SK-N-SH (cell line): ENCODE data around the gene DCTD. TPM values are rescaled to one million over a fixed set of nuclear protein-coding genes. Genes with fewer than 3 reads are reported as not detected.

ENCODE experiments used
- CTCF ChIA-PET: fragments of 300-600, 350-600 bp; formaldehyde crosslinking; extraction: SDS; loops from one replicate; lab custom pipeline; 2021; lab: Yijun Ruan, JAX
- POLR2A ChIA-PET: fragments of 350-600 bp; sonication (Branson Sonifier 250); formaldehyde crosslinking; extraction: SDS; loops from one replicate; lab custom pipeline; 2020; ENCODE audit warnings: antibody characterized with exemption, inconsistent platforms; lab: Yijun Ruan, JAX
- DNase-seq: peaks from one replicate; pipeline ENCODE4 v3.0.0; 2012
- H2AFZ ChIP-seq: fragments of 200-600 bp; sonication (generic); 2 replicates; pipeline ENCODE4 v1.8.1; 2016; ENCODE audit warnings: antibody characterized with exemption, mild to moderate bottlenecking, low read depth
- H3F3A ChIP-seq: fragments of 200-600 bp; sonication (generic); replicated peaks from 2 replicates; pipeline ENCODE3; 2016; ENCODE audit warnings: antibody characterized with exemption, mild to moderate bottlenecking; ENCODE audit not compliant: insufficient read depth
- H3K27ac ChIP-seq, 2 experiments: fragments of 200-500 bp in 1 of 2; fragments of 200-600 bp in 1 of 2; sonication (Bioruptor generic) in 1 of 2; sonication (generic), shearing (Covaris generic) in 1 of 2; 2 replicates each; pipeline versions ENCODE4 v1.5.1 to v1.6.1; 2014 to 2016; ENCODE audit warnings: low read depth in 2 of 2, inconsistent platforms in 1 of 2, low read length in 1 of 2, mild to moderate bottlenecking in 1 of 2, mixed read lengths in 1 of 2
- H3K27me3 ChIP-seq: fragments of 200-600 bp; sonication (generic), shearing (Covaris generic); 2 replicates; pipeline ENCODE4 v1.6.1; 2016; ENCODE audit warnings: mixed run types; ENCODE audit not compliant: insufficient read depth
- H3K36me3 ChIP-seq, 2 experiments: fragments of 200-500 bp in 1 of 2; fragments of 200-600 bp in 1 of 2; sonication (Bioruptor generic) in 1 of 2; sonication (generic) in 1 of 2; replicated peaks in 1 of 2; 2 replicates each; pipeline versions ENCODE3 to v1.5.1; 2014 to 2016; ENCODE audit warnings: low read length in 1 of 2, mild to moderate bottlenecking in 1 of 2; ENCODE audit not compliant: insufficient read depth in 2 of 2, control insufficient read depth in 1 of 2
- H3K4me1 ChIP-seq, 2 experiments: fragments of 200-500 bp in 1 of 2; fragments of 200-600 bp in 1 of 2; sonication (Bioruptor generic) in 1 of 2; sonication (generic), shearing (Covaris generic) in 1 of 2; 2 replicates each; pipeline versions ENCODE4 v1.5.1 to v1.6.1; 2014 to 2016; ENCODE audit warnings: low read depth in 1 of 2, low read length in 1 of 2, mixed run types in 1 of 2; ENCODE audit not compliant: insufficient read depth in 2 of 2, control insufficient read depth in 1 of 2
- H3K4me2 ChIP-seq: fragments of 200-600 bp; sonication (generic), shearing (Covaris generic); 2 replicates; pipeline ENCODE4 v1.6.1; 2017; ENCODE audit warnings: mixed run types
- H3K4me3 ChIP-seq, 2 experiments: fragments of 200-500 bp in 1 of 2; fragments of 200-600 bp in 1 of 2; sonication (Bioruptor generic) in 1 of 2; sonication (generic), shearing (Covaris generic) in 1 of 2; 2 replicates each; pipeline versions ENCODE4 v1.5.1 to v1.8.1; 2014 to 2016; ENCODE audit warnings: low read depth in 2 of 2, inconsistent platforms in 1 of 2, low read length in 1 of 2, mild to moderate bottlenecking in 1 of 2, mixed read lengths in 1 of 2, moderate library complexity in 1 of 2
- H3K79me2 ChIP-seq: fragments of 200-600 bp; sonication (generic); 2 replicates; pipeline ENCODE4 v1.8.1; 2017; ENCODE audit warnings: mild to moderate bottlenecking; ENCODE audit not compliant: insufficient read depth
- H3K9ac ChIP-seq: fragments of 200-600 bp; sonication (generic); 2 replicates; pipeline ENCODE4 v1.6.1; 2017; ENCODE audit warnings: mixed run types
- H3K9me2 ChIP-seq: fragments of 200-600 bp; sonication (generic); 2 replicates; pipeline ENCODE4 v1.6.1; 2017; ENCODE audit warnings: mixed run types
- H3K9me3 ChIP-seq: fragments of 200-600 bp; sonication (generic); 2 replicates; pipeline ENCODE4 v1.6.1; 2017; ENCODE audit warnings: mixed run types, mild to moderate bottlenecking, moderate library complexity
- H4K20me1 ChIP-seq: fragments of 200-600 bp; sonication (generic); 2 replicates; pipeline ENCODE4 v1.6.1; 2017; ENCODE audit warnings: mild to moderate bottlenecking, mixed run types; ENCODE audit not compliant: insufficient read depth
- CHD2 ChIP-seq: fragments of 150-350 bp; IDR thresholded peaks from 2 replicates; pipeline ENCODE4 v1.6.1; 2018; ENCODE audit warnings: low read length; ENCODE audit not compliant: partially characterized antibody
- ELF1 ChIP-seq: IDR thresholded peaks from 2 replicates; pipeline ENCODE4 v1.4.0; 2012
- EP300 ChIP-seq, 2 experiments: IDR thresholded peaks; 2 replicates each; pipeline versions ENCODE4 v1.4.0 to v1.6.1; 2012; ENCODE audit warnings: borderline replicate concordance in 1 of 2, low read depth in 1 of 2, low read length in 1 of 2
- FOXJ3 ChIP-seq: sonication (generic); formaldehyde crosslinking; IDR thresholded peaks from 2 replicates; pipeline ENCODE4 v1.5.1; 2020; ENCODE audit warnings: mild to moderate bottlenecking, missing genetic modification reagents
- GABPA ChIP-seq: IDR thresholded peaks from 2 replicates; pipeline ENCODE4 v1.4.0; 2012; ENCODE audit warnings: low read depth, mild to moderate bottlenecking
- GATA2 ChIP-seq: sonication (generic); formaldehyde crosslinking; IDR thresholded peaks from 2 replicates; pipeline ENCODE4 v1.5.0; 2020; ENCODE audit warnings: mild to moderate bottlenecking, missing genetic modification reagents
- IRF3 ChIP-seq: fragments of 150-350 bp; IDR thresholded peaks from 2 replicates; pipeline ENCODE4 v1.6.1; 2016; ENCODE audit warnings: mild to moderate bottlenecking, low read depth, low read length
- JUND ChIP-seq: IDR thresholded peaks from 2 replicates; pipeline ENCODE4 v1.4.0; 2012
- MEF2A ChIP-seq: IDR thresholded peaks from 2 replicates; pipeline ENCODE4 v1.4.0; 2012; ENCODE audit warnings: low read depth, borderline replicate concordance
- NFIC ChIP-seq: IDR thresholded peaks from 2 replicates; pipeline ENCODE4 v1.4.0; 2012; ENCODE audit warnings: borderline replicate concordance
- NRF1 ChIP-seq: IDR thresholded peaks from 2 replicates; pipeline ENCODE4 v1.6.1; 2012; ENCODE audit warnings: low read depth, mild to moderate bottlenecking, low read length
- PBX3 ChIP-seq: IDR thresholded peaks from 2 replicates; pipeline ENCODE4; 2012
- POLR2AphosphoS5 ChIP-seq: IDR thresholded peaks from 2 replicates; pipeline ENCODE4 v1.6.1; 2012; ENCODE audit warnings: low read depth, low read length
- RFX5 ChIP-seq: IDR thresholded peaks from 2 replicates; pipeline ENCODE4 v1.6.1; 2012; ENCODE audit warnings: mild to moderate bottlenecking, improper control_type of control experiment, low read length
- RXRA ChIP-seq: IDR thresholded peaks from 2 replicates; pipeline ENCODE4 v1.4.0; 2012; ENCODE audit warnings: low read depth, mild to moderate bottlenecking, borderline replicate concordance
- SIN3A ChIP-seq: IDR thresholded peaks from 2 replicates; pipeline ENCODE4 v1.6.1; 2012; ENCODE audit warnings: low read depth, mild to moderate bottlenecking, low read length, moderate library complexity, borderline replicate concordance
- USF1 ChIP-seq: IDR thresholded peaks from 2 replicates; pipeline ENCODE4 v1.4.0; 2012; ENCODE audit warnings: low read depth, borderline replicate concordance
- YY1 ChIP-seq: IDR thresholded peaks from 2 replicates; pipeline ENCODE4 v1.4.0; 2012; ENCODE audit warnings: low read depth, mild to moderate bottlenecking
- ZBTB33 ChIP-seq: IDR thresholded peaks from 2 replicates; pipeline ENCODE4 v1.4.0; 2012; ENCODE audit warnings: low read depth, borderline replicate concordance
- WGBS: methylation state at CpG from one replicate; pipeline ENCODE4 v1.1.6; 2017; ENCODE audit warnings: low lambda C conversion rate; 5-methylcytosine and 5-hydroxymethylcytosine counted together
- polyA plus RNA-seq, 3 experiments: library from polyadenylated mRNA; depleted of rRNA; stranded (reverse); fragments of >200 nt; gene quantifications; 2 replicates each; pipeline ENCODE4 v1.2.3, GENCODE V29; 2012

DCTD gene
- polyA plus RNA-seq, 1 of the 3 experiments (the other 2 are of a cell fraction), result 123 TPM

- TF ChIP-seq ZBTB33, result no peak
- no peak for TF ChIP-seq YY1
- no peak for TF ChIP-seq POLR2AphosphoS5
- TF ChIP-seq FOXJ3, result no peak
- TF ChIP-seq JUND, result no peak
- TF ChIP-seq USF1, result no peak
- no peak for TF ChIP-seq EP300 (IDR thresholded peaks at IDR 0.05; ENCODE audit: borderline replicate concordance in 1 of 2, low read depth in 1 of 2, low read length in 1 of 2)
- TF ChIP-seq MEF2A, result no peak
- TF ChIP-seq GATA2 (CRISPR knock-in tag), result no peak
- no peak for TF ChIP-seq IRF3
- no peak for TF ChIP-seq GABPA
- peak; percentile 24; the same call in 1 of the 2 replicates for TF ChIP-seq PBX3
- no peak for TF ChIP-seq SIN3A
- TF ChIP-seq NRF1, result no peak
Measured at GRCh38 chr4:182925298-182925757, 8.1 kb upstream of the DCTD start (continued).

- Histone ChIP-seq H3K9me3 (no peaks in the 10 kb centered on the region), H4K20me1 (no peaks in the 10 kb centered on the region), H2AFZ (no peak overlapping the region), H3K4me3 (no peak overlapping the region), H3F3A (peaks cover 13% of the 10 kb centered on the region), H3K4me2 (no peak overlapping the region), H3K4me1 (no peaks in the 10 kb centered on the region; a peak in 2 of 4 replicates), H3K9me2 (no peaks in the 10 kb centered on the region), H3K27ac (no peak overlapping the region), H3K79me2 (no peaks in the 10 kb centered on the region), H3K9ac (no peak overlapping the region), H3K36me3 (no peaks in the 10 kb centered on the region), H3K27me3 (no peaks in the 10 kb centered on the region)
- CTCF ChIA-PET, result interaction anchor here (0.6 to 7.1 kb wide), 24 partner anchors 8 to 1400 kb away, joined by 3 to 56 read pairs (median 4); partner anchors contain the start of gene DCTD
- no peak for DNase-seq
- TF ChIP-seq ELF1, result no peak
- TF ChIP-seq CHD2, result no peak
- TF ChIP-seq FOXJ3, result no peak
- TF ChIP-seq RFX5, result no peak
- no peak for TF ChIP-seq NFIC
- no peak for TF ChIP-seq MEF2A
- TF ChIP-seq RXRA, result no peak
- TF ChIP-seq IRF3, result no peak
- 96% methylated on average over 7 of the region's 7 CpGs for WGBS
- POLR2A ChIA-PET, result no interaction called here
Measured at GRCh38 chr4:182924497-182924896, 7.3 kb upstream of the DCTD start.
